ENCODE results near the gene ZBP1.

The ZBP1 gene

GRCh38 chr20:57586370-57586793 lies 33.8 kb downstream of the ZBP1 start:
- DNase-seq (ENCODE audit: low spot score), result no peak

- DNase-seq (ENCODE audit: low spot score), result no peak
Measured at GRCh38 chr20:57585466-57586213, 34.6 kb downstream of the ZBP1 start.

GRCh38 chr20:57584768-57585461 lies 35.3 kb downstream of the ZBP1 start:
- DNase-seq (ENCODE audit: low spot score), result no peak

- DNase-seq (ENCODE audit: low spot score), result no peak
Measured at GRCh38 chr20:57583289-57584257, 36.7 kb downstream of the ZBP1 start.

- DNase-seq (ENCODE audit: low spot score), result no peak
Measured at GRCh38 chr20:57582432-57583288, 37.6 kb downstream of the ZBP1 start.

GRCh38 chr20:57582029-57582378 lies 38.2 kb downstream of the ZBP1 start:
- no peak for DNase-seq (ENCODE audit: low spot score)

- no peak for DNase-seq (ENCODE audit: low spot score)
Measured at GRCh38 chr20:57581202-57582028, 38.8 kb downstream of the ZBP1 start.

GRCh38 chr20:57580478-57581201 lies 39.6 kb downstream of the ZBP1 start:
- no peak for DNase-seq (ENCODE audit: low spot score)

GRCh38 chr20:57579898-57580447 lies 40.3 kb downstream of the ZBP1 start:
- no peak for DNase-seq (ENCODE audit: low spot score)

GRCh38 chr20:57579331-57579897 lies 40.8 kb downstream of the ZBP1 start:
- no peak for DNase-seq (ENCODE audit: low spot score)

GRCh38 chr20:57578476-57579165 lies 41.6 kb downstream of the ZBP1 start:
- no peak for DNase-seq (ENCODE audit: low spot score)

- no peak for DNase-seq (ENCODE audit: low spot score)
Measured at GRCh38 chr20:57577679-57578475, 42.3 kb downstream of the ZBP1 start.

- no peak for DNase-seq (ENCODE audit: low spot score)
Measured at GRCh38 chr20:57576617-57577550, 43.3 kb downstream of the ZBP1 start.

GRCh38 chr20:57576002-57576401 lies 44.2 kb downstream of the ZBP1 start:
- no peak for DNase-seq (ENCODE audit: low spot score)

- DNase-seq (ENCODE audit: low spot score), result no peak
Measured at GRCh38 chr20:57574954-57575353, 45.3 kb downstream of the ZBP1 start.

GRCh38 chr20:57573894-57574293 lies 46.3 kb downstream of the ZBP1 start:
- no peak for DNase-seq (ENCODE audit: low spot score)

- no peak for DNase-seq (ENCODE audit: low spot score)
Measured at GRCh38 chr20:57573242-57573641, 47.0 kb downstream of the ZBP1 start.
